Limb (tissue), 2 donors: ENCODE results near the gene YKT6.

Experiments
- DNase-seq, 2 donors: peaks; one replicate each; pipeline ENCODE4 v3.0.0-alpha.2; 2016; ENCODE audit errors: extremely low spot score in 2 of 2

The YKT6 gene

GRCh38 chr7:44217852-44218402 is 17.1 kb downstream of the YKT6 start:
- DNase-seq: no peak

GRCh38 chr7:44218418-44219201 is 17.8 kb downstream of the YKT6 start:
- no peak for DNase-seq

- DNase-seq: no peak
Measured at GRCh38 chr7:44219371-44220045, 18.7 kb downstream of the YKT6 start.

GRCh38 chr7:44220046-44220357 is 19.2 kb downstream of the YKT6 start:
- DNase-seq: no peak

DNA sequence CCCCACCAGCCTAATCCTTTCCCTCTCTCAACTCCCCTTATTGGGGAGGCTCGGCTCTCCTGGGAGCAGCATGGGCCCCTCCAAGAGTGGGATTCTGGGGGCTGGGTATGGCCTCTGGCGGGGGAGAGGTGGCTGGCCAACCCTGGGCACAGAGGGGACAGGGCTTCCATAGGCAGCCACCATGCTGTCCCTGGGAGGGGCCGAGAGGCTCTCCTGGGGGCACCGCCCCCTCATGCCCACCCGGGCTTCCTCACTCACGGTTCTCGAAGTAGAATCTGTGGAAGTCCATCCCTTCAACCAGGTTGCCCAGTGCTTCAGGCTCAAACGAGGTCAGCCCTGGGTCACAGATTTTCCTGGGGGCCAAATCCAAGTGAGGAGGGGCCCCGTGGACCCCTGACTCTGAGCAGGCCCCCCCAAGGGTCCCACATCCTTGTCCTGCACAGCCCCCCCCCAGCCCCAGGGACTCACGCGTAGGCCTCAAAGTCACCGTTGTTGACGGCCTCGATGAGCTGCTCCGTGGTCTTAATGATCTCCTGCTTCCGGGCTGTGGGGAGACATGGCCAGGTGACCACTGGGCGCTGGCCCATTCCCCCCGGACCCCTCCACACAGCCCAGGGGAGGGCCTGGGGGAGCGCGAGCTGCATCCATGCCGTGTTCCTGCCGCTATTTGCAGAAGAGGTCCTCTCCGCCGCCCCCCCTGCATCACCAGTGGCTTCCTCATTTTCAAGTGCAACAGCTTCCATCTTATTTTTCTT is 19.8 kb downstream of the YKT6 start:
- no peak for DNase-seq

GRCh38 chr7:44221231-44221791 is 20.5 kb downstream of the YKT6 start:
- no peak for DNase-seq

DNA sequence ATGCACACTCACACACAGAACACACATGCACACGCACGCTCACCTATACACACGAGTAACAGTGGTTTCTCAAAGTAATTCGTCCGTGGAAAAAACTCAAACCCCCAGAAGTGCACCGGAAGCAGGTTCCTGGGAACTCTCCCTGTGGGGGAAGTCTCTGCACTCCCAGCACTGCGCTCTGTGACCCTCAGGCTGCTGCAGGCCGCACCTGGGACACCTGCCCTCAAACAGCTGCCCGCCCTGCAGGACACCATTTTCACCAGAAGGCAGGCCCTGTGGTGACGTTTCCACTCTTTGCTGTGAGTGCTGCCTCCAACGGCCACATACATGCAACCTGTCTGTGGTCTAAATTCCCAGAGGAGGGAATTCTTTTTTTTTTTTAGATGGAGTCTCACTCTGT is 21.3 kb downstream of the YKT6 start:
- DNase-seq: no peak

- DNase-seq: no peak
Measured at GRCh38 chr7:44222776-44223261, 22.0 kb downstream of the YKT6 start.

GRCh38 chr7:44223362-44224079 is 22.7 kb downstream of the YKT6 start:
- DNase-seq: no peak

GRCh38 chr7:44224080-44224973 is 23.5 kb downstream of the YKT6 start:
- no peak for DNase-seq

- no peak for DNase-seq
Measured at GRCh38 chr7:44224974-44225565, 24.3 kb downstream of the YKT6 start.

DNA sequence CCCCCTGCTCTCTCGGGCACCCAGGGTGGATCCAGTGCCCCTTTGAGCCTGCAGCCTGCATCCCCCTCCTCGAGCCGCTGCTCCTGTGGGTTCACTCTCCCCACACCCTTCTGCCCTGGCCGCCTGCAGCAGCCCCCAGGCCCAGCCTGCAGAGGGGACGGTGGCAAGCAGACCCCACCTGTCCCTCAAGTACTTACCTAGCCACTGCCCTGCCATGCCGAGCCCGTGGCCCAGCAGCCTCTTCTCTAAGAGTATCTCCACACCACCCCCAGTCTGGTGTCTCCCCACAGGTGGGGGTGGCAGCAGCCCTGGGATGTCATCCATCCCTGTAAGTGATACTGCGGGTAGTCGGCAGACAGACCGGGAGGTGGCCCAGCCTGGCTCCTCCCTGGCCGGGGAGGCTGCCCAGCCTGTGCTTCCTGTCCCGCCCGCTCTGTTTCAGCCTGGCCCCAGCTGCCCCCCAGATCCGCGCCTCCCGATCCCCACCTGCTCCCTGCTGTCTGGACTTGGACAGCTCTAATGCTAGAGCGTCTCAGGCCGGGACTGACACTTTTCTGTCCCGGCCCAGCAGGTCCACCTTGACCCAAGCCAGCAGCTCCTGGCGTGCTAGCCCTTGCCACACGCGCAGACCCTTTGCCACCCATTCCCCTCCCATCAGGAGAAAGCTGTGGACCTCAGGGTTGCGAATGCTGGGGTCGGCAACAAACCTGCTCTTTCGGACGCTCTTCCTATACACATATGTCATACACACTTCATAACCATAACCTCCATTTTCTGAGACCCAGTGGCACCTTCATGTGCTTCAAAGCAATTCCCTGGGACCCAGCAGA is 25.0 kb downstream of the YKT6 start:
- peak in 1 of 2 donors; percentile 11 for DNase-seq

DNA sequence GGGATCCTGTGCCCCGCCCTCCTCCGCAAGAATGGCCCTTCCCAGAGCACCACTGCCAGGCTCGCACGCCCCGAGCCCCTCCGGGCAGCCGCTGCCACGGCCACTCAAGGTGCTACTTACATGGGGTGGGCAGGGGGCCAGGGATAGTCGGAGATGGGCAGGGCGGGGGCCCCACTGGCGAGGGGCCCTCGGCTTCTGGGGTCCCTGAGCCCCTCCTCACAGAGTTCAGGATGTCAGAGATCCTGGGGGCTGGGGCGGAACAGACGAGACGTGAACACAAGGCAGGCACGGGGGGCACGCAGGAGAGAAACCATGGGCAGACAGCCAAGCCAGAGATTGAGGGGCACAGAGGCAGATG is 25.6 kb downstream of the YKT6 start:
- no peak for DNase-seq

DNA sequence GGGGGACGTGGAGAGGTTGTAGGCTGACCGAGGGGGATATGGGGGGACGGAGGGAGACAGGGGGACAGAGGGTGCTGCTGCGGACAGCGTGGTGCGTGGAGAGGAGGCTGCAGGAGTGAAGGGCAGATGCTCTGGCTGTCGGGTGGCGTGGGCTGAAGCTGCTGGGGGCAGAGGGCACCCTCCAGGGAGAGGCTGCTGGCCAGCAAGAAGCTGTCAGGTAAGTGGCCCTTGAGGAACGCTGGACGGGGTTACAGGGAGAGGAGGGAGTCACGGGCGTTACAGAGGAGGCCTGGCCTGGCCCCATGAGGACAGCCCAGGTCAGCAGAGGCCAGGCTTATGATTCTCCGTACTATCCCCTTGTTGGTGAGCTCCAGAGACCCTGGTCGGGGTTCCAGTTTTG is 27.1 kb downstream of the YKT6 start:
- DNase-seq: no peak

DNA sequence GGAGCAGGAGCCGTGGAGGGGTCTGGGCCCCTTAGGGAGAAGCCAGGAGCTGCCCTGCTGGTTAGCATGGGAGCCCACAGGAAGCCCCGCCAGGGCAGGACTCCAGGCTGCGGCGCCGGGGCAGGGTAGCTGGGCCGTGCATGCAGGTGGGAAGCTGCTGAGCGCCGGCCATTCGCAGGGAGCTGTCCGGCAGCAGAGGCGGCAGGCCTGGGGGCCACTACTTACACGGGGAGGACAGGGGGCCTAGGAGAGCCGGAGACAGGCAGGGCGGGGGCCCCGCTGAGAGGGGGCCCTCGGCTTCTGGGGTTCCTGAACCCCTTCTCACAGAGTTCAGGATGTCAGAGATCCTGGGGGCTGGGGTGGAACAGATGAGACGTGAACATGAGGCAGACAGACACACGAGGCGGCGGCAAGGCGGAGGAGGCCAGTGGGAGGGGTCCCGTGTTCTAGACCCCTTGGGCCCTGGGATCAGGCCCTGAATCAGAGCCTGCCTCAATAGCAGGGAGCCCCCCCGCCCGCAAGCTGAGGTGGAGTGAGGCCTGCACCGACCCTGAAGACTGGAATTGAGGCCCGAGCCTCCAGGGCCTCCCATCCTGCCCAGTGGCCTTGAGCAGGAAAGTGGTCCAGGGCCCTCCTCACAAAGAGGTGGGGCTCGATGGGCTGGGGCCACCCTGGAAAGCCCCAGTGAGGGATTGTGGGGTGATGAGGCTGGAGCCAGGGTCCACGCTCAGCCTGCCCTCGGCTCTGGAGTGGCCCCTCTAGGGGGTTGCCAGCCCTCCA is 28.0 kb downstream of the YKT6 start:
- DNase-seq: no peak

DNA sequence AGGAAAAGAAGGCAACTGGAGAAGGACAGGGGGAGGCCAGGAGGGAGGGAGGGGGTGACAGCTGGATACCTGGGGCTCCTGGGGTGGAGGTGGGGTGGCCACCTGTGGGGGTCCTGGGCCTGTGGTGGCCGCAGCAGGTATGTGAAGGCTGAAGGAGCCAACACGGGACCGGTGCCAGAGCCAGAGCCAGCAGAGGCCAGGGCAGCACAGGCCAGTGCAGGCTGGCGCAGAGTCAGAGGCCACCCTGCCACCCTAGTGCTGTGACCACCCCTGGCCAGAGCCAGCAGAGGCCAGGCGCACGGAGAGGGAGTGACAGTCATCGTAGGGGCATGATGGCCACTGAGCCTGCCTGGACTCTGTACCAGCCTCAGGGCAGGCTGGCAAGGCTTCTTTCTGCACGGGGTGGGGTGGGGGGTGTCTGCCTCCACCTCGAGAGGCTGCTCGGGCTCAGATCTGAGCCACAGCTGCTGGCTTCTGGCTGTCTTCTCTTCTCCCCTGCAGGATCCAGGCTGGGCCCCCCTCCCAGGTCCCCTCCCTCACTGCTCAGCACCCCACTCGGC is 28.8 kb downstream of the YKT6 start:
- no peak for DNase-seq

DNA sequence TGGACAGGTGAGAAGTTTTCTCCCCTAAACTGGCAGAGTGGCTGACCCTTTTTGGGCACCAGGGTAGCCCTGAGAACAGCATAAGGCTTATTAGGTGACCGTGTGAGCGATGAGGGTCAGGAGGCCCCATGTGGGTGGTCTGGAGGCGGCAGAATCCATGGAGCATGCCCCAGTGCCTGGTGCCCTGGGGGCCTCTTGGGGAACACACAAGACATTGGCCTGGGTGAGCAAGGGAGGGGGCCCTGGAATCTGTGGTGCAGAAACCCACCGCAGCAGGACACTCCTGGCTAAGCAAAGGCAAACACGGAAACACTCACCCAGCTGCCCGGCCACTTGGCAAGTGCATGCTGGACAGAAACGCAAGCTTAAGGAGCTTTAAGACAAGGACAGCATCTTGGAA is 29.5 kb downstream of the YKT6 start:
- DNase-seq: no peak

- no peak for DNase-seq
Measured at GRCh38 chr7:44231088-44231487, 30.3 kb downstream of the YKT6 start.
